Measurements from ENCODE around the gene MVP. TPM values are rescaled to one million over a fixed set of nuclear protein-coding genes. Genes with fewer than 3 reads are reported as not detected.
"Not testable (repeated sequence)": the region's sequence is repeated elsewhere in the genome, so short reads cannot be mapped to it uniquely, and the experiment has no call there.

The MVP gene
- total RNA-seq, 1 experiment from 2014 or later = 75.1 TPM

GRCh38 chr16:29772330-29772729 lies 47.9 kb upstream of the MVP start:
- H3K79me2 ChIP-seq (ENCODE audit: insufficient read depth, low read length); H3K4me2 ChIP-seq (ENCODE audit: low read length); DNase-seq (ENCODE audit: low read depth, low spot score); H3K9ac ChIP-seq (ENCODE audit: low read length); H3K27ac ChIP-seq (ENCODE audit: low read depth, low read length); H2AFZ ChIP-seq (ENCODE audit: low read depth, low read length, poor library complexity, severe bottlenecking); POLR2A ChIA-PET; H3K36me3 ChIP-seq (ENCODE audit: control insufficient read depth in 1 of 2, insufficient read depth in 2 of 2, low read length in 2 of 2); H3K9me2 ChIP-seq (ENCODE audit: insufficient read depth); intact Hi-C loops (cut with micrococcal nuclease); H3K27me3 ChIP-seq (ENCODE audit: insufficient read depth, low read length); CTCF ChIA-PET; RAD21 ChIA-PET (ENCODE audit: low non-redundant PET in 1 of 2, low total read pairs in 2 of 2, uncharacterized antibody in 2 of 2, unreplicated experiment in 2 of 2); H3K4me3 ChIP-seq (replicated peaks in 1 of 2; ENCODE audit: low read depth in 1 of 2, low read length in 2 of 2); H3K9me3 ChIP-seq (ENCODE audit: control insufficient read depth in 1 of 2, insufficient read depth in 1 of 2, low read depth in 1 of 2, low read length in 2 of 2); BruUV-seq (replicated peaks); ATAC-seq; H3K4me1 ChIP-seq (ENCODE audit: control insufficient read depth in 1 of 2, insufficient read depth in 2 of 2, low read length in 2 of 2); H4K20me1 ChIP-seq (ENCODE audit: insufficient read depth): not testable (repeated sequence)

DNA sequence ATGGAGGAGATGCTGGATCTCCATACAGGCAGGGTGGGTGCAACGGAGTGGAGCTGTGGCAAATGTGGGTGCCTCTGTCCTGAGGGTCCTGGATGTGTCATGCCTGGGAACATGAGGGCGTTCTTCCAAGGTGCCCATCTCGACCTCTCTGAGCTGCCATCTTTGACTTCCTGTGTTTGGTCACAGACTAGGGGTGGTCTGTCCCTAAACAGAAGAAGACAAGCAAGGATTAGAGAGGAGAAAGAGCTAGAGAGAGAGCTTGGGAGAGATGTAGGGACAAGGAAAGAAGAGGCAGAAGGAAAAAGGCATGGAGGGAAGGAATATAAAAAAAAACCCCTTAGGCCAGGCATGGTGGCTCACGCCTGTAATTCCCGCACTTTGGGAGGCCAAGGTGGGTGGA lies 45.5 kb upstream of the MVP start:
- no TSS peak for BruUV-seq (replicated peaks)
- no peak overlapping the region for H2AFZ ChIP-seq (ENCODE audit: low read depth, low read length, poor library complexity, severe bottlenecking)
- no peaks in the 10 kb centered on the region for H3K9me3 ChIP-seq (ENCODE audit: control insufficient read depth in 1 of 2, insufficient read depth in 1 of 2, low read depth in 1 of 2, low read length in 2 of 2)
- ATAC-seq (no peak), DNase-seq (ENCODE audit: low read depth, low spot score) (no peak)
- no peaks in the 10 kb centered on the region for H3K9me2 ChIP-seq (ENCODE audit: insufficient read depth)
- TF ChIP-seq, protein P1, sequence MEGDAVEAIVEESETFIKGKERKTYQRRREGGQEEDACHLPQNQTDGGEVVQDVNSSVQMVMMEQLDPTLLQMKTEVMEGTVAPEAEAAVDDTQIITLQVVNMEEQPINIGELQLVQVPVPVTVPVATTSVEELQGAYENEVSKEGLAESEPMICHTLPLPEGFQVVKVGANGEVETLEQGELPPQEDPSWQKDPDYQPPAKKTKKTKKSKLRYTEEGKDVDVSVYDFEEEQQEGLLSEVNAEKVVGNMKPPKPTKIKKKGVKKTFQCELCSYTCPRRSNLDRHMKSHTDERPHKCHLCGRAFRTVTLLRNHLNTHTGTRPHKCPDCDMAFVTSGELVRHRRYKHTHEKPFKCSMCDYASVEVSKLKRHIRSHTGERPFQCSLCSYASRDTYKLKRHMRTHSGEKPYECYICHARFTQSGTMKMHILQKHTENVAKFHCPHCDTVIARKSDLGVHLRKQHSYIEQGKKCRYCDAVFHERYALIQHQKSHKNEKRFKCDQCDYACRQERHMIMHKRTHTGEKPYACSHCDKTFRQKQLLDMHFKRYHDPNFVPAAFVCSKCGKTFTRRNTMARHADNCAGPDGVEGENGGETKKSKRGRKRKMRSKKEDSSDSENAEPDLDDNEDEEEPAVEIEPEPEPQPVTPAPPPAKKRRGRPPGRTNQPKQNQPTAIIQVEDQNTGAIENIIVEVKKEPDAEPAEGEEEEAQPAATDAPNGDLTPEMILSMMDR (IDR thresholded peaks at IDR 0.05 in 2 of 3, conservative IDR thresholded peaks at IDR 0.05 in 1 of 3; ENCODE audit: borderline replicate concordance in 1 of 3, insufficient read depth in 1 of 3, low read depth in 2 of 3, low read length in 2 of 3) = no peak
- TF ChIP-seq SRF (IDR thresholded peaks at IDR 0.05; ENCODE audit: low read depth) (no peak), YY1 (IDR thresholded peaks at IDR 0.05; ENCODE audit: extremely low read depth, insufficient replicate concordance, low read depth, low read length) (no peak)
- TF ChIP-seq, protein P2, sequence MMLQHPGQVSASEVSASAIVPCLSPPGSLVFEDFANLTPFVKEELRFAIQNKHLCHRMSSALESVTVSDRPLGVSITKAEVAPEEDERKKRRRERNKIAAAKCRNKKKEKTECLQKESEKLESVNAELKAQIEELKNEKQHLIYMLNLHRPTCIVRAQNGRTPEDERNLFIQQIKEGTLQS (IDR thresholded peaks at IDR 0.05) = no peak
- H3K9ac ChIP-seq (ENCODE audit: low read length) = no peak overlapping the region
- no peak overlapping the region for H3K4me2 ChIP-seq (ENCODE audit: low read length)
- no peaks in the 10 kb centered on the region for H4K20me1 ChIP-seq (ENCODE audit: insufficient read depth)
- no peaks in the 10 kb centered on the region for H3K27me3 ChIP-seq (ENCODE audit: insufficient read depth, low read length)
- peaks cover 2 to 19% of the 10 kb centered on the region in 2 experiments; a peak in 2 of 4 replicates for H3K4me1 ChIP-seq (ENCODE audit: control insufficient read depth in 1 of 2, insufficient read depth in 2 of 2, low read length in 2 of 2)
- H3K79me2 ChIP-seq (ENCODE audit: insufficient read depth, low read length) = no peaks in the 10 kb centered on the region
- ChIA-PET CTCF (interaction anchor here (1.8 kb wide), 1 partner anchor 15 kb away, joined by 5 read pairs; the partner anchor contains the start of gene KIF22), POLR2A (interaction anchor here (0.7 kb wide), 1 partner anchor 15 kb away, joined by 4 read pairs; no protein-coding TSS in a partner anchor), RAD21 (ENCODE audit: low non-redundant PET in 1 of 2, low total read pairs in 2 of 2, uncharacterized antibody in 2 of 2, unreplicated experiment in 2 of 2) (no interaction called here)
- H3K4me3 ChIP-seq (replicated peaks in 1 of 2; ENCODE audit: low read depth in 1 of 2, low read length in 2 of 2) = no peak overlapping the region
- no peaks in the 10 kb centered on the region for H3K36me3 ChIP-seq (ENCODE audit: control insufficient read depth in 1 of 2, insufficient read depth in 2 of 2, low read length in 2 of 2)
- H3K27ac ChIP-seq (ENCODE audit: low read depth, low read length) = no peak overlapping the region
- intact Hi-C loops (cut with micrococcal nuclease) = no loop called here

Measured in HCT116 (cell line).